MCF 10A (cell line): ENCODE measurements around the gene AGTRAP. TPM values are rescaled to one million over a fixed set of nuclear protein-coding genes. Genes with fewer than 3 reads are reported as not detected.

Source experiments
- BruUV-seq: library from RNA; stranded (reverse); fragments of 400-500 nt; replicated peaks from 2 replicates; lab custom pipeline; 2021; lab: Mats Ljungman, UMichigan
- CTCF ChIA-PET: fragments of 300-600 bp; sonication (Branson Sonifier 250); formaldehyde crosslinking; extraction: SDS; loops from one replicate; lab custom pipeline; 2021; ENCODE audit warnings: antibody characterized with exemption, inconsistent platforms; lab: Yijun Ruan, JAX
- POLR2A ChIA-PET: fragments of 300-600, 350-650 bp; sonication (Branson Sonifier 250); formaldehyde crosslinking; extraction: SDS; loops from one replicate; lab custom pipeline; 2020; ENCODE audit warnings: antibody characterized with exemption, inconsistent platforms; lab: Yijun Ruan, JAX
- DNase-seq: peaks from one replicate; pipeline ENCODE4 v3.0.0-alpha.2; 2018; ENCODE audit not compliant: unreplicated experiment
- H3K27ac Mint-ChIP-seq: one replicate; pipeline ENCODE4 v1.8.0; 2022; ENCODE audit warnings: mild to moderate bottlenecking, low read depth, mixed read lengths; ENCODE audit not compliant: unreplicated experiment
- H3K27me3 Mint-ChIP-seq: one replicate; pipeline ENCODE4 v1.8.0; 2022; ENCODE audit warnings: mixed read lengths; ENCODE audit not compliant: insufficient read depth, unreplicated experiment
- H3K36me3 Mint-ChIP-seq: one replicate; pipeline ENCODE4 v1.8.0; 2022; ENCODE audit warnings: mild to moderate bottlenecking, moderate library complexity, mixed read lengths; ENCODE audit not compliant: insufficient read depth, unreplicated experiment
- H3K4me1 Mint-ChIP-seq: one replicate; pipeline ENCODE4 v1.8.0; 2022; ENCODE audit warnings: mixed read lengths; ENCODE audit not compliant: insufficient read depth, unreplicated experiment
- H3K4me3 Mint-ChIP-seq: one replicate; pipeline ENCODE4 v1.8.0; 2022; ENCODE audit warnings: mild to moderate bottlenecking, moderate library complexity, mixed read lengths; ENCODE audit not compliant: unreplicated experiment
- H3K9me3 Mint-ChIP-seq: one replicate; pipeline ENCODE4 v1.8.0; 2022; ENCODE audit warnings: mixed read lengths; ENCODE audit not compliant: unreplicated experiment
- intact Hi-C: fragments of 100-400 bp; cut with micrococcal nuclease; formaldehyde crosslinking; loops from 2 replicates; pipeline ENCODE4 v1.14.1; 2022
- total RNA-seq: library from RNA; stranded (reverse); gene quantifications from 2 replicates; pipeline ENCODE4 v1.2.3, GENCODE V29; 2022
- TF ChIP-seq, protein P1 (sequence below): fragments of 200-600 bp; IDR thresholded peaks from one replicate; pipeline ENCODE4 v1.8.0; 2022; ENCODE audit warnings: antibody characterized with exemption, mild to moderate bottlenecking; ENCODE audit not compliant: unreplicated experiment

Gene AGTRAP
- total RNA-seq, 1 experiment from 2014 or later: 73.1 TPM

- DNase-seq: peak; percentile 55
- no TSS peak for BruUV-seq
- Mint-ChIP-seq H3K36me3 (peaks cover 6% of the 10 kb centered on the region), H3K9me3 (no peaks in the 10 kb centered on the region), H3K4me3 (no peak overlapping the region), H3K4me1 (peaks cover 20% of the 10 kb centered on the region), H3K27ac (no peak overlapping the region), H3K27me3 (no peaks in the 10 kb centered on the region)
- POLR2A ChIA-PET: interaction anchor here (0.7 to 8.7 kb wide), 12 partner anchors 9 to 812 kb away, joined by 3 to 87 read pairs (median 4); partner anchors contain the start of genes CLCN6, MTHFR and MTOR
- intact Hi-C loops: no loop called here
- CTCF ChIA-PET: interaction anchor here (0.6 to 1.4 kb wide), 6 partner anchors 11 to 750 kb away, joined by 3 to 6 read pairs (median 3); no protein-coding TSS in a partner anchor
- TF ChIP-seq, protein P1, sequence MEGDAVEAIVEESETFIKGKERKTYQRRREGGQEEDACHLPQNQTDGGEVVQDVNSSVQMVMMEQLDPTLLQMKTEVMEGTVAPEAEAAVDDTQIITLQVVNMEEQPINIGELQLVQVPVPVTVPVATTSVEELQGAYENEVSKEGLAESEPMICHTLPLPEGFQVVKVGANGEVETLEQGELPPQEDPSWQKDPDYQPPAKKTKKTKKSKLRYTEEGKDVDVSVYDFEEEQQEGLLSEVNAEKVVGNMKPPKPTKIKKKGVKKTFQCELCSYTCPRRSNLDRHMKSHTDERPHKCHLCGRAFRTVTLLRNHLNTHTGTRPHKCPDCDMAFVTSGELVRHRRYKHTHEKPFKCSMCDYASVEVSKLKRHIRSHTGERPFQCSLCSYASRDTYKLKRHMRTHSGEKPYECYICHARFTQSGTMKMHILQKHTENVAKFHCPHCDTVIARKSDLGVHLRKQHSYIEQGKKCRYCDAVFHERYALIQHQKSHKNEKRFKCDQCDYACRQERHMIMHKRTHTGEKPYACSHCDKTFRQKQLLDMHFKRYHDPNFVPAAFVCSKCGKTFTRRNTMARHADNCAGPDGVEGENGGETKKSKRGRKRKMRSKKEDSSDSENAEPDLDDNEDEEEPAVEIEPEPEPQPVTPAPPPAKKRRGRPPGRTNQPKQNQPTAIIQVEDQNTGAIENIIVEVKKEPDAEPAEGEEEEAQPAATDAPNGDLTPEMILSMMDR: no peak
These were observed 51.4 kb downstream of the AGTRAP start for GRCh38 chr1:11787251-11787803.

DNA sequence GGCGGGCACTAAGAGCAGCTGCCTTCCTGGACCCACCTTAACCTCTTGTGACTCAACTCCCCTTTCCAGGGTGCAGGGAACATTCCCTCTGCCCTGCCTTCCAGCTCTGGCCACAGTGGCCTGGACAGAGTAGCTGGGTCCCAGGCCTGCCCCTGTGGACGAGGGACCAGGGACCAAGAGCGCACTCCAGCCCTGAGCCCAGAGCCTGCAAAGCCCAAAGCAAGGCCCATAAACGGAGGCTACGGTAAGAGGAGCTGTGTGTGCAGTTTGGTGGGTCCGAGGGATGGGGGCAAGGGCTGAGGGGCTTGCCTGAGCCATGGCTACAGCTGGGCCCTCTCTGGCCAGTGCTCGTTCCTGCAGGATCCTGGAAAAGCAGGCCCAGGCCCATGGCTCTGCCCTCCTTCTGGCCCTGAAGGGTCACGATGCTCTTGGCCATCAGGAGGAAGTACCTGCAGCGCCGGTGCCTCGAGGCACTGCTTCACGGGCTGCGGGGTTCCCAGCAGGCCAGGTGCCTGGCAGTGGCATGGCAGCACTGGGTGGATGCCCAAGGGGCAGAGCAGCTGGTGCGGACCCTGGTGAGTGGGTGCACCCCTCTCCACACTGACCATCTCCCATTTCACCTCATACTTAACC, 52.0 kb downstream of the AGTRAP start:
- Mint-ChIP-seq H3K27ac (no peak overlapping the region), H3K4me3 (no peak overlapping the region), H3K4me1 (peaks cover 20% of the 10 kb centered on the region), H3K36me3 (peaks cover 6% of the 10 kb centered on the region), H3K9me3 (no peaks in the 10 kb centered on the region), H3K27me3 (no peaks in the 10 kb centered on the region)
- no peak for DNase-seq
- no TSS peak for BruUV-seq
- ChIA-PET POLR2A (interaction anchor here (0.7 to 8.7 kb wide), 9 partner anchors 12 to 812 kb away, joined by 3 to 87 read pairs (median 4); partner anchors contain the start of genes CLCN6, MTHFR and MTOR), CTCF (interaction anchor here (0.6 to 1.4 kb wide), 5 partner anchors 10 to 751 kb away, joined by 3 to 6 read pairs (median 3); no protein-coding TSS in a partner anchor)
- TF ChIP-seq, protein P1: no peak
- intact Hi-C loops: no loop called here

- ChIA-PET POLR2A (interaction anchor here (0.6 to 8.7 kb wide), 7 partner anchors 13 to 813 kb away, joined by 3 to 87 read pairs (median 4); partner anchors contain the start of genes CLCN6 and MTHFR), CTCF (no interaction called here)
- TF ChIP-seq, protein P1: no peak
- Mint-ChIP-seq H3K27me3 (no peaks in the 10 kb centered on the region), H3K27ac (no peak overlapping the region), H3K4me1 (peaks cover 20% of the 10 kb centered on the region), H3K9me3 (no peaks in the 10 kb centered on the region), H3K4me3 (no peak overlapping the region), H3K36me3 (peaks cover 13% of the 10 kb centered on the region)
- BruUV-seq: no TSS peak
- no peak for DNase-seq
- intact Hi-C loops: no loop called here
These were observed 52.7 kb downstream of the AGTRAP start for GRCh38 chr1:11788549-11789053.
